NCI-H2081 (cell line): ENCODE measurements around the gene RIC8B.
"Not testable (repeated sequence)": the region's sequence is repeated elsewhere in the genome, so short reads cannot be mapped to it uniquely, and the experiment has no call there.

Source experiments
- DNase-seq, 2 experiments: peaks; one replicate each; lab custom pipeline; 2025; lab: John Stamatoyannopoulos, UW

RIC8B gene

GRCh38 chr12:106903241-106903945 lies 128.9 kb downstream of the RIC8B start:
- peak; percentile 51 to 70 for DNase-seq

- no peak for DNase-seq
These were observed 132.2 kb downstream of the RIC8B start for GRCh38 chr12:106906715-106907114.

- DNase-seq, result no peak
These were observed 132.9 kb downstream of the RIC8B start for GRCh38 chr12:106907411-106907810.

GRCh38 chr12:106907846-106908245 lies 133.4 kb downstream of the RIC8B start:
- DNase-seq, result no peak

- DNase-seq, result no peak
These were observed 134.1 kb downstream of the RIC8B start for GRCh38 chr12:106908561-106908960.

DNA sequence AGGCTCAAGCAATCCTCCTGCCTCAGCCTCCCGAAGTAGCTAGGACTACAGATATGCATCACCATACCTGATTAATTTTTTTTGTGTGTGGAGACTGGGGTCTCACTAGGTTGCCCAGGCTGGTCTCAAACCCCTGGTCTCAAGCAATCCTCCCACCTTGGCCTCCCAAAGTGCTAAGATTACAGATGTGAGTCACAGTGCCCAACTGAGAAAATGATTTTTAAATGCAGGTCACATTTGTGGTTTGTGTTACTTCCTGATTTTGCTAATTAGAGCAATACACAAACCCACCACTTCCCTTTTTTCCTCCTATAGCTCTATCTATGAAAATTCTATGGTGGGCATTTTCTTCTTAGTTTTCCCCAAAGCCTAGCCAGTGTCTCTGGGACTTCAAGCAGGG lies 135.7 kb downstream of the RIC8B start:
- no peak for DNase-seq

- no peak for DNase-seq
These were observed 137.1 kb downstream of the RIC8B start for GRCh38 chr12:106911581-106911980.

DNA sequence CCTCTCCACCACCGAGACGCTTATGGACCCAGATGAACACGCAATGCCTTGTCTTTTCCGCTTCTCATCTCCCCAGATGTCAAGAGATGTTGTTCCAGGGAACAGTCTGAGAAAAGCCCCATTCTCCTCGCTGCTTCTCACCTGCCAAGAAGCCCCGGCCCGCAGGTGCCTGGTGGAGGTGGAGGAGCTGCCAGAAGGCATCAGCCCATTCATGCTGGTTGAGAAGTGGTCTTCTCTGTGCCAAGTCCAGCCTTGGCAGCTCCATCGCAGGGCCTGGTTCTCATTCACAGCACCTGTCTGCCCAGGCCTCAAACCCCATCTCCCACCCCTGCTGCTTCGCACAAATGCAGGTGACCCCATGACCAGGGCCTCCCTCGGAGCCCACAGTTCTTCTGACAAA lies 139.0 kb downstream of the RIC8B start:
- no peak for DNase-seq

GRCh38 chr12:106914796-106915634 lies 140.5 kb downstream of the RIC8B start:
- no peak for DNase-seq

DNA sequence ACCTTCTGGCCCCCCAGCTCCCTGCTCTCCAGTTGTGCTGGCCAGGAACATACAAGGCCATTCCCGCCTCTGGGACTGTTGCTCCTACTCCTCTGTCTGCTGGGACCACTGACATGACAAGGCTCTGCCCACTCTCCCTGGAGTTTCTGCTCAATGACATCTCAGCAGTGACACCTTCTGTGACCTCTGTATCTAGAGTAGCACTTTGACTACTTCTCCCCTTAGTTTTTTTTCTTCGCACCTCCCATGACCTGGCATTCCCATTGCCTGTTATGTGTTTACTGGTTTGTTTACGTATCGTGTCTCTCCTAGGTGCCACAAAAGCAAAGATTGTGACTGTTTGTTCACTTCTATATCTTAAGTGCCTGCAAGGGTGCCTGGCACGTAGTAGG lies 141.1 kb downstream of the RIC8B start:
- DNase-seq, result no peak

DNA sequence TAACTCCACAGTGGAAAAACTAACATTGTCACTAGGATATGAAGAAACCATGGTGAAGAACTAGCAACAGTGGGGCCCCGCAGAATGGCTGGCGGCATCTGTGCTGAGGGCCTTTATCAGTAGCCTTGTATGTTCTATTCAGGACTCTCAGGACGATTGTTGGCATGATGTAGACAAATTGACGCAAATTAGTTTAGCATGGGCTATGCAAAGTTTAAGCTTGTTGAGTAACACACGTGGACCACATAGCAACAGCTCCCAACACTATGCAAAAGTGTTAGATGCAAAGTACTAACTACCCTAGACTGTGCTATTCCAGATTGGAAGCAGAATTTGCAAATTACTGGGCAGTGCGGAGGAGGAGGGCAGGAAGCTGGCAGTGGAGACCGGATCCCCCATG lies 143.0 kb downstream of the RIC8B start:
- no peak for DNase-seq

DNA sequence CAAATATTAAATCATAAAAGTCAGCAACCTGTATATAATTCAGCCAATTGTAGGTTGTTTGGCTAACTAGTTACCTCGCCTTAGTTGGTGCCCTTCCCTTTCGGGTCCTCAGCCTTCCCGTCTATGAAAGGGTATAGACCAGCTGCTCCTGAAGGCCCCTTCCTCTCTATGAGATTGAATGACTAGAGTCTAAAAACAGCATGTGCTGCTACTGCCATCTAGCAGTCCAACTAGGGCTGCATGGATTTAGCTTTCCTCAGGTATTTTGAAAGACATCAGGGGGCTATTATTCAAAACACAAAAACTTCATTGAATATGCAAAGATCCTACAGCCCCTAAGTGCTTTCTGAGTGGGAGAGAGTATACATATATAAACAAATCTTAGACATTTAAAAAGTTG lies 144.3 kb downstream of the RIC8B start:
- DNase-seq, result peak; percentile 40 to 70

DNA sequence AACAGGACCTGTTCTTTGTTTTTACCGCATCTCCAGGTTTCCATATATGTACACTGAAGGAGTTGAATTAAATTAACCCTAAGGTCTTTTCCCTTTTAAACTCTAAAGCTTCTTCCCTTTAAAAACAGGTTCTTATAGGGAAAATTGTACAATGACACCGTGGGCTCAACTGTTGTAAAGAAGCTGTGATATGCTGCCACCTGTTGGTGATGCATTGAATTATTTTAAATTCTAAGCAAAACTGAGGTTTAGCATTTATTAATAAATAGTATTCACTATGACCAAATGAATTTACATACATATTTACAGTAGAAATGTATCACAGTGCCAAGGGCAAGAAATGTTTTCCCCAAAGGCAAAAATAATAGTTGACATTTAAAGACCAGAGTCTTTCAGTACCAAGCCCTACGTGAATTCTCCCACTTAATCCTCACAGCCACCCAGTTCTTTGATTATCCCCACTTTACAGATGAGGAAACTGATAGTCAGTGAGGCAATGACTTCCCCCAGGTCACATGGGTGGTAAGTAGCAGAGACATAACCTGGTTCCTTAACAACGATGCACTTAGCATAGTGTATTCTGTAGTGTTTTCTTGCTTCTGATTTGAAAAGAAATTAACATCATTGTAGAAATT lies 145.5 kb downstream of the RIC8B start:
- peak; percentile 33 to 54 for DNase-seq

- DNase-seq, result not testable (repeated sequence)
These were observed 147.5 kb downstream of the RIC8B start for GRCh38 chr12:106921976-106922375.

GRCh38 chr12:106923594-106923993 lies 149.1 kb downstream of the RIC8B start:
- not testable (repeated sequence) for DNase-seq

GRCh38 chr12:106924268-106924861 lies 149.9 kb downstream of the RIC8B start:
- DNase-seq, result no peak

GRCh38 chr12:106926657-106927056 lies 152.2 kb downstream of the RIC8B start:
- DNase-seq, result no peak

- no peak for DNase-seq
These were observed 159.8 kb downstream of the RIC8B start for GRCh38 chr12:106934277-106934676.
